NOMO-1 treated with DMSO at 0.1 percent for 48 hours (cell line): ENCODE measurements around the gene CARD10.
A peak's percentile ranks its signal among the peaks of the same experiment; 100 is the strongest.
"Not testable (repeated sequence)": the region's sequence is repeated elsewhere in the genome, so short reads cannot be mapped to it uniquely, and the experiment has no call there.

Experiments
- DNase-seq: peaks from one replicate; lab custom pipeline; 2025; ENCODE audit not compliant: unreplicated experiment; lab: John Stamatoyannopoulos, UW

Gene CARD10

DNA sequence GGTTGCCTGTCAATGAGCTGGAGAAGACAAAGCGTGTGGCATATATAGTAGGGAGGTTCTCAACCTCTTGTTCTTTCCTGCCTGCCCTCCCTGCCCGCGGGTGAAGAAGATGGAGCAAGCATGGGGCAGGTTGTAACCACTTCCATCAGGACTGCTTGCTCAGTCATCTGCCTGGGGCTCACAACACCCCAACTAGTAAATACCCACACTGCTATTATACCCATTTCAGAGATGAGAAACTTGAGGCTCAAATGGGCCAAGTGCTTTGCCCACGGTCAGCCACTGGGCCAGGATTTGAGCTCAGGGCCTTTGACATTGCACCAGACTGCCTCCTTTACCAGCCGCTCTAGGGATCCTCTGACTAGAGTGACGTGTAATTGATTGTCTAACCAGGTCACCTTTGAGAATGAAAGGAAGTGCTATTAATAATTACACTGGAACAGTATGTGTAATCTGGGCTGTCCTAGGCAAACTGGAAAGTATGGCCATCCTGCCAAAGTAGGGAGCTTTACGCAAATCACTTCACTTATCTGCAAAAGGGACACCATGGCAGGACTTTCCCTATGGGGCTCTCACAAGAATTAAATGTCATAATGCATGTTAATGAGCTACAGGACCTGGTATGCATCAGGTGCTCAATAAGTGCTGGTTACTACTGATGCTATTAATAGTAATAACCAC is 38.2 kb upstream of the CARD10 start:
- no peak for DNase-seq

DNA sequence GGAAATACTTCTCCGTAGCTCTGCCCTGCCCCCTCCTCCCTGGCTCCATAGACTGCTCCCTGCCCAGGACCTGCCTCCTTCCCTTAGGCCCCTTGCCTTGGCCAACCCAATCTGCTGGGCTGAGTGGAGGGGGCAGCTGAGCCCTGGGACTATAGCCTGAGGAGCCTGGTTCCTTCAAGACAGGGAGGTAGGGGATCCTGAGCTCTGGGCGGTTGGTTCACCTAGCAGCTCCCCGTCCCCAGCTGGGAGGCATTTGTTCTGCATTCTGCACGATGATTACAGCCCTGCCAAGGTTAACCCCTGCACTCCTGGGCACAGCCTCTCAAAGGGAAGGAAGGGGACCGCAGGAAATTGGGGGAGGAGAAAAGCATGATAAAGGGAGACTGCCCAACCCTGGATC is 37.5 kb upstream of the CARD10 start:
- DNase-seq = no peak

DNA sequence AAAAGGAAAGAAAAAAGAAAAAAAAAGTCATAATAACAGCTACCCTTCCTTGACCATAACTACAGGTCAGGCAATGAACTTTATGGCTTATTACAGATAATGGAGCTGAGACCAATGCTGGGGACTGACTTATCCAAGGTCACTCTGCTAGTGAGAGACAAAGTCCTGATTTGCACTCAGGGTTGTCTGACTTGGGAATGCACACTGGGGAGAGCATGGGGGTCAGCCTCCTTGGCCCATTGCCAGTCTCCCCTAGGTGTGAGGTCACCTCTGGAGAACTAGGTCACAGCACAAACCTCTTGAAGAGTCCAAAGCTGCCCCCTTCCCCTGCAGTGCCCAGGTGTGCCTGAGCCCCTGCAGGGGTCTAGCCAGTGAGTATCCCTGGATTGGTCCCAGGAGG is 35.8 kb upstream of the CARD10 start:
- DNase-seq = no peak

DNA sequence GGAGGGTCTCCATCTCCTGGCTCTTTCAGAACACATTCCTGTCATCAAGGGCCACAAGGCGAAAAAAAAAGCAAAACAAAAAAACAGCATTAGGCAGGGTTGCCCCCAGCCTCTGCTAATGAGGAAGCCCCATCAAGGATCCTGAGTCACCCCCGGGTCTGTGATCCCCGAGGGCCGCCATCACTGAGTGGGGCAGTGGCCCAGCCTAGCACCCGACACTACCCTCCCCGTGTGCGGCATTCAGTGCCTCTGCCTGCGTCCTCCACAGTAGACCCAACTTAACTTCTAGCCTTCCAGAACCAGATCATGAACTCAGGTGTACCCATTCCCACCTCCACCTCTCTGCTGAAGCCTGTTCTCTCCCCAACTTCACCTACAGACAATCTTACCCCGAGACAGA is 34.5 kb upstream of the CARD10 start:
- no peak for DNase-seq

DNA sequence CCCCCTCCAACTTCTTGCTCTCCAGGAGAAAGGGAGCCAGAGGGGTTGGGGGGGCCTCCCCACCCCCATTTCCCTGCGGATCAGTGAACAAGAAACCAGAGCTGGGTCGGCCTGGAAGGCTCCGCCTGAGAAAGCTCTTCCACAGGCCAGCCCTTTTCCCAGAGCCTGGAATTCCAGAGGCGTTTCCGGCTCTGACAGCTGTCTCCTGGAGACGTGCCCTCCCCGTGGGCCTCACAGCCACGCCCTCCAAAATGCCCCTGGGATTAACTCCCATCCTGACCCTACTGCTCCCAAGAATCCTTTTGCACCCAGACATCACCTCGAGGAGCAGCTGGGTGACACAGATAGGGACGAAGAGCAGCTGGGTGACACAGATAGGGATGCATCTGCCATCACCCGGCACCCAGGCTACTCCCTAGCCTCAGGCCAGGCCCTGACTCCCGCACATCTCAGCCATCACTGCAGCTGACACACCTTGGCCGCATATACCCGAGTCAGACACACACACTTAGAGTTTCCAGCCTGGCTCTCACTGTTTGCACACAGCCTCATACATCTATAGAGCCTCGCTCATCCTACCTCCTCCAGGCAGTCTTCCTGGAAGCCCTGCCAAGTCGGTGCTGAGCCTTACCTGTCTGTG is 33.4 kb upstream of the CARD10 start:
- DNase-seq = no peak

DNA sequence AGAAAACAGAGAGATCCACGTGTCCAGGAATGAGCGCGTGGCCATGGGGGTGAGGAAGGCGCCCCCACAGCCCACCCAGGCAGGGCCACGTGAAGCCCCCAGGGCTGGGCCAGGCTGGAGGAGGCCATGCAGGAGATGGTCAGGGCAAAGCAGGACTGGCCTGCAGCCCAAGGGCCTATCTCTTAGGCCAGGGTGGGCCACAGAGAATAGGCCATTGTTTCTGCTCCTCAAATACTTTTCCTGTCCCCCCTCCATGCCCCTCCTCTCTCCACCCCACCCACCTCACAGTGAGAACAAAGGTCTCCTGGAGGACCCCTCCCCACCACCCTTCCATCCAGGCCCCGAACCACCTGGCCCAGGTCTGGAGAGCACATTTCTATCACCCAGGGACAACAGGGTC is 32.8 kb upstream of the CARD10 start:
- DNase-seq = no peak

DNA sequence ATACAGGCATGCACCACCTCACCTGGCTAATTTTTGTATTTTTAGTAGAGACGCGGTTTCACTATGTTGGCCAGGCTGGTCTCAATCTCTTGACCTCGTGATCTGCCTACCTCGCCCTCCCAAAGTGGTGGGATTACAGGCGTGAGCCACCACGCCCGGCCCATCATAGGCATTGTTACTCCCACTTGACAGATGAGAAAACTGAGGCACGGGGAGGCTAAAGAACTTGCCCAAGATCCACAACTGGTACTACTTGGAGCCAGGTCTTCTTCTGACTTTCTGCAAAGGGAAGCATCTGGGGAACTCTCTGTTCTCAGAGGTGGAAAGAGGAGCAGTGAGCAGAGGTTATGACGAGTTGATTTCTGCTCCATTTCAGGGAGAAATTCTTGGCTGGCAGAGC is 31.7 kb upstream of the CARD10 start:
- DNase-seq = not testable (repeated sequence)

DNA sequence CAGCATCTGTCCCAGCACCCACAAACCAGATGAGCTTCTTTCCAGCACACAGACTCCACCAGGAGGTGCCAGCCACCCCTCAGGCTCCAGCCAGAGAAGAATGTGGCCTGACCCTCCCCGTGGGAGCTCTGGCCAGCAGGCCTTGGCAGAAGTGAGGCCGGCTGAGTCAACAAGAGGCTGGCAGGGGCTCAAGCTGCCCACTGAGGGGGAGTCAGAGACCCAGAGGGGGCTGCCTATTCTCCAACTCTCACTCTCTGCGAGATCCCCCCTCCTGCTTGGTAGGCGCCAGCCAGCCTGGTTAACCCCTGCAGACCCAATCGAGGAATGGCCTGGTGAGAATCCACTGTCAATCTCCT is 30.5 kb upstream of the CARD10 start:
- DNase-seq = no peak

DNA sequence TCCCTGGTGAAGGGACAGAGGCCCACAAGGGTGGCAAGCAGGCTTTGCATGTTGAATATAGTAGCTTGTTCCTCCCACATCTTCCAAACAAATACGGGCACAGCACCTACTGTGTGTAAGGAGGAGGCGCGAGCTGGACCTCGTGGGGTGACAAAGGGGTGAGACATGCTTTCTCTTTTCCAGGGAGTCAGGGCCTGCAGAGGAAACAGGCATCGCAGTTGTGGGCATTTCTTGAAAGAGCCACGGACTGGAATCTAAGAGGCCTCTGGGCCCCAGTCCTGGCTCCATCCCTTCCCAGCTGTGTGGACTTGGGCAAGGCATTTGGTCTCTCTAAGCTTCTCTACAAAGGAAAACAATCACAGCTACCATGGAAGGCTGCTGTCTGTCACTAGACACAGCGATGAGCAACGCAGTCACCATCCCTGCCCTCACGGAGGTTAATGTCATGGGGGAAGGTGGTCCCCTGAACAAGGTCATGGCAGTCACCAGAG is 28.1 kb upstream of the CARD10 start:
- DNase-seq = no peak

DNA sequence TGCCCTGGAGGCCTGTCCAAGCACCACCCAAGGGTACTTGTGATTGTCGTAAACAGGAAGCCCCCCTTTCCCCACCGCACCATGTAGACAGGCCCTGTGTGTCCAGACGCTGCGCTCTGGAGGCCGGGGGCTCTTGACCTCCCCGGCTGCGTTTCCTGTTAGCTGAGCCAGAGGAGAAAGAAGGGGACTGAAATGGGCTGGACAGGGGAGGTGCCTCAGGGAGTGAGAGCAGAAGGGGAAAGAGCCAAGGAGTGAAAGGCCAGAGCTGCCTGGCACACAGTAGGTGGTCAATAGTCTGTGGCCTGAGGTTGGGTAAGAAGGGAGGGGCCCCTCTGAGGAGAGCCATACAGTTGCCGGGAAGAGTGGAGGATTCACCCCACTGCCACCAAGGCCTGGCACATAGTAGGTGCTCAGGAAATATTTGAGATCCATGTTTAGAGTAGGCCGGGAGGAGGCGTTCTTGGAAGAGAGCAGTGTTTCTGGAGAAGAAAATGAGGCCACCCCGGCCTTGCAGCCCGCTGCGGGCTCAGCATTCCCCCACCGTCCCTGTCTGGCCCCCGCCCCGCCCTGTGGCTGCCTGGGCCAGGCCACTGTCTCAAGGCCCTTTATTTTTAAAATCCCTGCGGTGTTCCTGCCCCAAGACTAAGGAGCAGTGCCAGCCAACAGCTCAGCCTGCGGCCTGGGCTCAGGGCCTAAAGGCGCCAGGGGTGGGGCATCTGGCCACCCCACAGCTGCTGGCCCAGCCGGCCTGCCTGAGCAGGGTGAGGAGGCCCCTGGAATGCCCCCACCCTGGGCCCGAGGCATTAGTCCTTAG is 27.4 kb upstream of the CARD10 start:
- no peak for DNase-seq

DNA sequence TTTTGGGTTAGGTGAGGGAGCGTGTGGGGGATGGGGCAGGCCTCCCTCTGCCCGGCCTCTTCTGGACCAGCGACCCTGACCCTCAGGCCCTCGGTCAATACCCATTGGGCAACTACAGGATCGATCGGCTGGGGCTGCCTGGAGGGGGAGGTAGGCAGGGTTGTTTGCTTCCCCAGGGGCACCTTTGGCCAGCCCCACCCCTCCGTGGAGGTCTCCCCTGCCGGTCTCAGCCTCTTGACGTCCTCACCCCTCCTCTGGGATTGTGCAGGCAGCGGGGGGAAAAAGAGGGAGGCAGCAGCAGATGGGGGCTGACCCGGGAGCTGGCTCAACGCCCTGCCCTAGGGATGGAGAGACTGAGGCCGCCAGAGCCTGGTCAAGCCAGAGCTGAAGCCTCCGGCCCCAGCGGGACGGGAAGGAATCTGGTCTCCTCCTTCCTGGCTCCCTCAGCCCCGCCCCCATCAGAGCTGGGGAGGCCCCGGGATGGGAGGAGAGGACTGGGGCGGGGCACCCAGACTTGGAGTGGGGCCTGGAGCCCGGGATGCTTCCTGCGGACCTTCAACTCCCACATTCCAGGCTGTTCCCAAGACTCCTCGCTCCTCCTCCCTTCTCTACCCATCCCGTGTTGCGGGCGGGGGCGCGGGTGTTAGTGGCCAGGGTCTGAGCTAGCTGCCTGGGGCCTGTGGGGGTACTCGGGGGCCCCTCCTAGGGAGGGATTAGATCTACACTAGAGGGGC is 26.7 kb upstream of the CARD10 start:
- DNase-seq = no peak

DNA sequence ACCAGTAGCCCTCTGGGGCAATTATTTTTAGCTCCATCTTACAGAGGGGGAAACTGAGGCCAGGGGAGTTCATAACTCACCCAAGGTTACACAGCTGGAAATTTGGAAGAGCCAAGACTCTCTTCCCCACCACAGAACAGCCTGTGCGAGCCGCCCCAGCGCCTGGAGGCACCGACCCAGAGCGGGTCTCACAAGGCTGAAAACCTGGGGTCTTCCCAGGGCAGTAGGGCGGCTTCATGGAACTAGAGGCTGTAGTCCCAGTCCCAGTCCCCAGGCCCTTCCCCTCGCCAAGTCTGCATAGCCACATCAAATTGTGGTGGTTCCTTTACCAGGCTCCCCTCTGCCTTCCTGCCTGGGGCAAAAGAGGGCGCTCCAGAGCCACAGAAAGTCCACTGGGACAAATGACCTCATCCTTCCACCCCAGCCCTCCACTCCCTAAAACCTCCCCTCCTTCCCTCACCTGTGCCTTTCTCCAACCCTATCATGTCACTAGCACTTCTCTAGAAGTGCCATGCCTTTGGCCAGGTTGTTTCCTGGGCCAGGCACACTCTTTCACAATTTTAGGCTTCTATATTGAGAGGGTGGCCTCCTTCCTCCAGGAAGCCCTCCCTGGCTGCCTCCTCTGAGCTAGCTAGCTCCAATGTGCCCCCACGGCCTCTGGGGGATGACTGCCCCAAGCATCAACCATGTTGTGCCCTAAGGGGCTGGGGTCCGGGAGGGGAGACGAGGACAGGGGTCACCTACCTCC is 25.9 kb upstream of the CARD10 start:
- DNase-seq = peak; percentile 41

DNA sequence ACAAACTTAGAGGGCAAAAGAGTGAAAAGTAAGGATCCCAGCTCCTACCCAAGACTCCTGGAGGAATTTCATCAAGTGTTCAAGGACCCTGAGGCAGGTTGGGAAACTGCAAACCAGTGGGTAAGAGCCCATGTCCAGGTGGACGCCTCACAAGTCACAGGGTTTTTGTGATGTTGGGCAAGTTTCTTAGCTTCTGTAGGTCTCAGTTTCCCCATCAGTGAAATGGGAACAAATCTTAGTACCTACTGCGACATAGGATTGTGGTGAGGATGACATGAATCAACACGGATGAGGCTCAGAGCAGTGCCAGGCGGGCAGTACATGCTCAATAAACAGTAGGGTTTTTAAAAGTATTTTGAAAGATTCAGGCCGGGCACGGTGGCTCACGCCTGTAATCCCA is 23.7 kb upstream of the CARD10 start:
- no peak for DNase-seq

DNA sequence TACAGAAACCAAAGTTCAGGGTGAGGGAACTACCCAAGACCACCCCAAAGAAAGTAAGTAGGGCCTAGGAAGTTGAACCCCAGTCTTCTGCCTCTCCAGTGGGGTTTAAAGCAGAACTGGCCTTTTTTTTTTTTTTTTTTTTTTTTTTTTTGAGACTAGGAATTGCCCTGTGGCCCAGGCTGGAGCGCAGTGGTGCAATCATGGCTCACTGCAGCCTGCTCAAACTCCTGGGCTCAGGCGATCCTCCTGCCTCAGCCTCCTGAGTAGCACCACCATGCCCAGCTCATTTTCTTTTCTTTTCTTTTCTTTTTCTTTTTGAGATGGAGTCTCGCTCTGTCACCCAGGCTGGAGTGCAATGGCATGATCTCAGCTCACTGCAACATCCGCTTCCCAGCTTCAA is 23.2 kb upstream of the CARD10 start:
- not testable (repeated sequence) for DNase-seq

DNA sequence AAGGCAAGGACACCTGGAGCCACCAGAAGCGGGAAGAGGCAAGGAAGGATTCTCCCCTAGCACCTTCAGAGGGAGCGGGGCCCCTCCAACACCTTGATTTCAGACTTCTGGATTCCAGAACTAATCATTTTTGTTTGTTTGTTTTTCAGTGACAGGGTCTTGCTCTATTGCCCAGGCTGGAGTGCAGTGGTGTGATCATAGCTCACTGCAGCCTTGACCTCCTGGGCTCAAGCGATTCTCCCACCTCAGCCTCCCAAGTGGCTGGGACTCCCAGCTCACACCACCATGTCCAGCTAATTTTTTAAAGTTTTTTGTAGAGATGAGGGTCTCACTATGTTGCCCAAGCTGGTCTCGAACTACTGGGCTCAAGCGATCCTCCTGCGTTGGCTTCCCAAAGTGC is 20.6 kb upstream of the CARD10 start:
- DNase-seq = not testable (repeated sequence)

DNA sequence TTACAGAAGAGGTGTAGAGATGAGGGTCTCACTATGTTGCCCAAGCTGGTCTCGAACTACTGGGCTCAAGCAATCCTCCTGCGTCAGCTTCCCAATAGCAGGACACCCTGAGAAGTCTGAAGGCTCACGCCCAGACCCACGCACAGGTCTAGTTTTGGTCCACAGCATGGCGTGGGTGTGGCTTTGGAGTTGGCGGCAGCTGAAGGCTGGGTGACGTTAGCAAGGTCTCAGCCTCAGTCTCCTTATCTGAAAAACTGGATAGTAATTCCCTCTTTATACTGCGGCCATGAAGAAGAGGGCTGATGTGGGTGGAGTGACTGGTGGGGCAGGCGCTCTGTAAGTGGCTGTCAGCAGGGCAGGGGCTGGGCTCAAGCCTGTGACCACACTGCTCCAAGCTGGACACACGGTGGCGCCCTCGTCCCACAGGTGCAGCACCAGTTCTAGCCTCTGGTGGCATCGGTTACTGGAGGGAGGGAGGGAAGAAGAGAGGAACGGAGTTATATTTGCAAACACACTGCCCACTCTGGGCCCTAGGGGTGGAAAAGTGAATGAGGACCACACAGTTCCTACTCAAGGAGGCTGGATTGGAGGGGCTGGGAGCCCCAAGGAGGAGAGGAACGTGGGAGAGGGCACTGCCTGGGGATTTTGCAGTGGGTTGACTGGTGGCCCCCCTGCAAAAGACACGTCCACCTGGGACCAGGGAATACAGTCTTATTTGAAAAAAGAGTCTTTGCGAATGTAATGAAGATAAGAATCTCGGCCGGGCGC is 19.6 kb upstream of the CARD10 start:
- DNase-seq = peak; percentile 94

DNA sequence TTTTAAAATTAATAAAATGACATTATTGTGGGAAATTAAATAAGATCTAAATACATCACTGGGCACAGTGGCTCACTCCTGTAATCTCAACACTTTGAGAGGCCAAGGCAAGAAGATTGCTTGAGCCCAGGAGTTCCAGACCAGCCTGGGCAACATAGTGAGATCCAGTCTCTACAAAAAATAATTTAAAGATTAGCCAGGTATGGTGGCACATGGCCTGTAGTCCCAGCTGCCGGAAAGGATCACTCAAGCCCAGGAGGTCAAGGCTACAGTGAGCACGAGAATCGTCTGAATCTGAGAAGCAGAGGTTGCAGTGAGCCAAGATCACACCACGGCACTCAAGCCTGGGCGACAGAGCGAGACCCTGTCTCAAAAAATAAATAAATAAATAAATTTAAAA is 15.9 kb upstream of the CARD10 start:
- no peak for DNase-seq

DNA sequence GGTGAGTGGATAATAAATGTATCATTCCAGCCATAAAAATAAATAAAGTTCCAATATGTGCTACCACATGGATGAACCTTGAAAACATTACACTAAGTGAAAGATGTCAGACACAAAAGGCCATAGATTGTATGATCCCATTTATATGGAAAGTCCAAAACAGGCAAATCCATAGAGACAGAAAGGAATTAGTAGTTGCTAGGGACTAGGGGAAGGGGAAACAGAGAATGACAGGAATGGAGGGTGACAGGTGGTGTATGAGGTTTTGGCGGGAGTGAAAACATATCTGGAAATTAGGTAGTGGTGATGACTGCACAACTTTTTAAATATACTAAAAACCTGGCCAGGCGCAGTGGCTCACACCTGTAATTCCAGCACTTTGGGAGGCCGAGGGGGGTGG is 15.2 kb upstream of the CARD10 start:
- no peak for DNase-seq

DNA sequence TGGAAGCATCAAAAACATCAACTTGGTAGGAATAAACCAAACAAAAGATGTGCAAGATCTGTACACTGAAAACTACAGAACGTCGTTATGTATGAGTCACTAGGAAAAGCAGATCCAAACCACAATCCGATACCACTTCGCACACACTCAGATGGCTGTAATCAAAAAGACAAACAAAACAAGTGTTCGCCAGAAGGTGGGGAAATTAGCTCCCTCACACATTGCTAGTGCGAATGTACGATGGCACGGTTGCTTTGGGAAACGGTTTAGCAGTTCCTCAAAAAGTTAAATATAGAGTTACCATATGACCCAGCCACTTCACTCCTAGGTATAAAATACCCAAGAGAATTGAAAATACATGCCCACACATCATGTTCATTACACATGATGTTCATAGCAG is 14.8 kb upstream of the CARD10 start:
- peak; percentile 87 for DNase-seq
